Measurements from ENCODE around the gene UMAD1.
A peak's percentile ranks its signal among the peaks of the same experiment; 100 is the strongest.

The UMAD1 gene

GRCh38 chr7:7704867-7705266 lies 64.3 kb downstream of the UMAD1 start:
- Histone ChIP-seq H3K9me3 (no peaks in the 10 kb centered on the region), H3K27me3 (ENCODE audit: low read depth) (no peaks in the 10 kb centered on the region), H3K36me3 (replicated peaks) (no peaks in the 10 kb centered on the region), H3K4me1 (peaks cover 29% of the 10 kb centered on the region), H3K4me3 (no peak overlapping the region)
- in situ Hi-C loops (cut with MboI; ENCODE audit: low sequenced_read_pairs), result no loop called here
- no peak for DNase-seq (ENCODE audit: low spot score in 2 of 2)

- Histone ChIP-seq H3K27me3 (ENCODE audit: low read depth) (no peaks in the 10 kb centered on the region), H3K4me1 (peaks cover 29% of the 10 kb centered on the region), H3K4me3 (no peak overlapping the region), H3K9me3 (no peaks in the 10 kb centered on the region), H3K36me3 (replicated peaks) (no peaks in the 10 kb centered on the region)
- no peak for DNase-seq (ENCODE audit: low spot score in 2 of 2)
- in situ Hi-C loops (cut with MboI; ENCODE audit: low sequenced_read_pairs), result no loop called here
These were observed 64.8 kb downstream of the UMAD1 start for GRCh38 chr7:7705318-7705717.

- H3K27me3 ChIP-seq (ENCODE audit: low read depth), result no peaks in the 10 kb centered on the region
- no peaks in the 10 kb centered on the region for H3K9me3 ChIP-seq
- no peaks in the 10 kb centered on the region for H3K36me3 ChIP-seq (replicated peaks)
- peaks cover 29% of the 10 kb centered on the region for H3K4me1 ChIP-seq
- H3K4me3 ChIP-seq, result no peak overlapping the region
- no peak for DNase-seq (ENCODE audit: low spot score in 2 of 2)
- in situ Hi-C loops (cut with MboI; ENCODE audit: low sequenced_read_pairs), result no loop called here
These were observed 65.6 kb downstream of the UMAD1 start for GRCh38 chr7:7706101-7706511.

- no peaks in the 10 kb centered on the region for H3K36me3 ChIP-seq (replicated peaks)
- no peaks in the 10 kb centered on the region for H3K9me3 ChIP-seq
- H3K4me1 ChIP-seq, result peaks cover 29% of the 10 kb centered on the region
- DNase-seq (ENCODE audit: low spot score in 2 of 2), result no peak
- no peaks in the 10 kb centered on the region for H3K27me3 ChIP-seq (ENCODE audit: low read depth)
- in situ Hi-C loops (cut with MboI; ENCODE audit: low sequenced_read_pairs), result no loop called here
- H3K4me3 ChIP-seq, result no peak overlapping the region
These were observed 66.1 kb downstream of the UMAD1 start for GRCh38 chr7:7706556-7707172.

GRCh38 chr7:7707246-7707645 lies 66.7 kb downstream of the UMAD1 start:
- H3K4me3 ChIP-seq, result no peak overlapping the region
- no peak for DNase-seq (ENCODE audit: low spot score in 2 of 2)
- H3K27me3 ChIP-seq (ENCODE audit: low read depth), result no peaks in the 10 kb centered on the region
- peaks cover 29% of the 10 kb centered on the region for H3K4me1 ChIP-seq
- H3K36me3 ChIP-seq (replicated peaks), result no peaks in the 10 kb centered on the region
- H3K9me3 ChIP-seq, result no peaks in the 10 kb centered on the region
- in situ Hi-C loops (cut with MboI; ENCODE audit: low sequenced_read_pairs), result no loop called here

GRCh38 chr7:7707806-7708205 lies 67.3 kb downstream of the UMAD1 start:
- no peaks in the 10 kb centered on the region for H3K9me3 ChIP-seq
- H3K27me3 ChIP-seq (ENCODE audit: low read depth), result no peaks in the 10 kb centered on the region
- peak; percentile 53 to 95 for DNase-seq (ENCODE audit: low spot score in 2 of 2)

GRCh38 chr7:7709291-7709690 lies 68.7 kb downstream of the UMAD1 start:
- Histone ChIP-seq H3K27me3 (ENCODE audit: low read depth) (no peaks in the 10 kb centered on the region), H3K36me3 (replicated peaks) (no peaks in the 10 kb centered on the region), H3K4me1 (peaks cover 29% of the 10 kb centered on the region), H3K4me3 (no peak overlapping the region), H3K9me3 (no peaks in the 10 kb centered on the region)
- peak in 1 of 2 experiments; percentile 10 for DNase-seq (ENCODE audit: low spot score in 2 of 2)
- in situ Hi-C loops (cut with MboI; ENCODE audit: low sequenced_read_pairs), result no loop called here

More at GRCh38 chr7:7707806-7708205, 67.3 kb downstream of the UMAD1 start:
- Histone ChIP-seq H3K36me3 (replicated peaks) (no peaks in the 10 kb centered on the region), H3K4me1 (peaks cover 29% of the 10 kb centered on the region), H3K4me3 (no peak overlapping the region)
- in situ Hi-C loops (cut with MboI; ENCODE audit: low sequenced_read_pairs), result no loop called here

GRCh38 chr7:7710469-7710868 lies 69.9 kb downstream of the UMAD1 start:
- Histone ChIP-seq H3K4me3 (no peak overlapping the region), H3K36me3 (replicated peaks) (no peaks in the 10 kb centered on the region), H3K9me3 (no peaks in the 10 kb centered on the region), H3K27me3 (ENCODE audit: low read depth) (no peaks in the 10 kb centered on the region), H3K4me1 (peaks cover 26% of the 10 kb centered on the region)
- in situ Hi-C loops (cut with MboI; ENCODE audit: low sequenced_read_pairs), result no loop called here
- DNase-seq (ENCODE audit: low spot score in 2 of 2), result no peak

- no peaks in the 10 kb centered on the region for H3K27me3 ChIP-seq (ENCODE audit: low read depth)
- no peaks in the 10 kb centered on the region for H3K9me3 ChIP-seq
- H3K36me3 ChIP-seq (replicated peaks), result no peaks in the 10 kb centered on the region
- DNase-seq (ENCODE audit: low spot score in 2 of 2), result no peak
- no peak overlapping the region for H3K4me3 ChIP-seq
- in situ Hi-C loops (cut with MboI; ENCODE audit: low sequenced_read_pairs), result no loop called here
- H3K4me1 ChIP-seq, result peaks cover 11% of the 10 kb centered on the region
These were observed 73.2 kb downstream of the UMAD1 start for GRCh38 chr7:7713730-7714129.

- DNase-seq (ENCODE audit: low spot score in 2 of 2), result no peak
- Histone ChIP-seq H3K27me3 (ENCODE audit: low read depth) (no peaks in the 10 kb centered on the region), H3K36me3 (replicated peaks) (no peaks in the 10 kb centered on the region), H3K9me3 (no peaks in the 10 kb centered on the region), H3K4me3 (no peak within 1 kb of the TSS), H3K4me1 (peaks cover 3% of the 10 kb centered on the region; the same call in 1 of the 2 replicates)
- in situ Hi-C loops (cut with MboI; ENCODE audit: low sequenced_read_pairs), result no loop called here
These were observed 77.9 kb downstream of the UMAD1 start, which contains the start of gene RPA3 for GRCh38 chr7:7718492-7718891. TSS of gene RPA3 (minus strand) at chr7:7718607. CDS start at chr7:7640418, 78,189 bp downstream.

- Histone ChIP-seq H3K36me3 (replicated peaks) (no peaks in the 10 kb centered on the region), H3K27me3 (ENCODE audit: low read depth) (no peaks in the 10 kb centered on the region), H3K4me3 (no peak overlapping the region), H3K9me3 (no peaks in the 10 kb centered on the region), H3K4me1 (peaks cover 3% of the 10 kb centered on the region; the same call in 1 of the 2 replicates)
- in situ Hi-C loops (cut with MboI; ENCODE audit: low sequenced_read_pairs), result no loop called here
- peak in 1 of 2 experiments; percentile 9 for DNase-seq (ENCODE audit: low spot score in 2 of 2)
These were observed 78.7 kb downstream of the UMAD1 start for GRCh38 chr7:7719236-7719635.

- no peak for DNase-seq (ENCODE audit: low spot score in 2 of 2)
- in situ Hi-C loops (cut with MboI; ENCODE audit: low sequenced_read_pairs), result no loop called here
- H3K9me3 ChIP-seq, result no peaks in the 10 kb centered on the region
These were observed 79.6 kb downstream of the UMAD1 start for GRCh38 chr7:7720193-7720592.

GRCh38 chr7:7720750-7721621 lies 80.4 kb downstream of the UMAD1 start:
- no peak for DNase-seq (ENCODE audit: low spot score in 2 of 2)

More at GRCh38 chr7:7720193-7720592, 79.6 kb downstream of the UMAD1 start:
- H3K4me1 ChIP-seq, result peaks cover 3% of the 10 kb centered on the region; the same call in 1 of the 2 replicates
- H3K36me3 ChIP-seq (replicated peaks), result no peaks in the 10 kb centered on the region
- no peaks in the 10 kb centered on the region for H3K27me3 ChIP-seq (ENCODE audit: low read depth)
- H3K4me3 ChIP-seq, result no peak overlapping the region

GRCh38 chr7:7731732-7732131 lies 91.2 kb downstream of the UMAD1 start:
- no peak for DNase-seq (ENCODE audit: low spot score in 2 of 2)
- Histone ChIP-seq H3K4me1 (peaks cover 10% of the 10 kb centered on the region), H3K27me3 (ENCODE audit: low read depth) (no peaks in the 10 kb centered on the region), H3K9me3 (no peaks in the 10 kb centered on the region), H3K36me3 (replicated peaks) (no peaks in the 10 kb centered on the region), H3K4me3 (no peak overlapping the region)
- in situ Hi-C loops (cut with MboI; ENCODE audit: low sequenced_read_pairs), result no loop called here

More at GRCh38 chr7:7720750-7721621, 80.4 kb downstream of the UMAD1 start:
- Histone ChIP-seq H3K36me3 (replicated peaks) (no peaks in the 10 kb centered on the region), H3K4me1 (0 out of 2 replicates have a peak, but pooled peaks cover 3% of the 10 kb centered on the region), H3K27me3 (ENCODE audit: low read depth) (no peaks in the 10 kb centered on the region), H3K4me3 (no peak overlapping the region), H3K9me3 (no peaks in the 10 kb centered on the region)
- in situ Hi-C loops (cut with MboI; ENCODE audit: low sequenced_read_pairs), result no loop called here

Measured in HAP-1 (cell line).